ENCODE results near the gene CCDC158. TPM values are rescaled to one million over a fixed set of nuclear protein-coding genes. Genes with fewer than 3 reads are reported as not detected.

CCDC158 gene
- total RNA-seq, 8 experiments from 2014 or later: 0.05 to 0.29 (median 0.18) TPM; not detected in 3

GRCh38 chr4:76311896-76312331 lies 109.0 kb downstream of the CCDC158 start:
- in situ Hi-C loops (cut with MboI; ENCODE audit: low pct_unique_long_range_greater_than_20kb in 2 of 9, low sequenced_read_pairs in 9 of 9, unreplicated experiment in 9 of 9): loop anchor here in 1 of 9 experiments (25.0 kb wide), 1 partner anchor 125 kb away; no protein-coding TSS in a partner anchor
- peaks cover 0 to 7% of the 10 kb centered on the region in 2 donors for H3K4me1 ChIP-seq (replicated peaks in 1 of 2)
- 0 to 60% (median 44%) methylated on average over 1 of the region's 1 CpG; no CpG with 5 or more reads in 5 of the 10 experiments for WGBS, 10 experiments
- H3K27ac ChIP-seq: no peak overlapping the region
- peak in 3 of 8 experiments; percentile 41 to 52 (median 43) for ATAC-seq (replicated peaks in 6 of 8)
- H3K4me3 ChIP-seq: no peak overlapping the region

GRCh38 chr4:76310683-76311082 lies 110.3 kb downstream of the CCDC158 start:
- H3K4me3 ChIP-seq: no peak overlapping the region
- no peak overlapping the region for H3K27ac ChIP-seq
- H3K4me1 ChIP-seq (replicated peaks in 1 of 2): peaks cover 1 to 8% of the 10 kb centered on the region in 2 donors
- no peak for ATAC-seq (replicated peaks in 6 of 8)
- WGBS, 10 experiments: 50 to 100% (median 70%) methylated on average over 1 to 4 of the region's 4 CpGs; no CpG with 5 or more reads in 4 of the 10 experiments
- in situ Hi-C loops (cut with MboI; ENCODE audit: low pct_unique_long_range_greater_than_20kb in 2 of 9, low sequenced_read_pairs in 9 of 9, unreplicated experiment in 9 of 9): loop anchor here in 1 of 9 experiments (25.0 kb wide), 1 partner anchor 123 kb away; no protein-coding TSS in a partner anchor

GRCh38 chr4:76309939-76310550 lies 110.9 kb downstream of the CCDC158 start:
- Histone ChIP-seq H3K27ac (no peak overlapping the region), H3K4me1 (replicated peaks in 1 of 2) (peaks cover 3 to 12% of the 10 kb centered on the region in 2 donors), H3K4me3 (no peak overlapping the region)
- no peak for ATAC-seq (replicated peaks in 6 of 8)
- in situ Hi-C loops (cut with MboI; ENCODE audit: low pct_unique_long_range_greater_than_20kb in 2 of 9, low sequenced_read_pairs in 9 of 9, unreplicated experiment in 9 of 9): loop anchor here in 1 of 9 experiments (25.0 kb wide), 1 partner anchor 123 kb away; no protein-coding TSS in a partner anchor
- 52 to 100% (median 93%) methylated on average over 1 to 2 of the region's 3 CpGs; no CpG with 5 or more reads in 3 of the 10 experiments for WGBS, 10 experiments

GRCh38 chr4:76308548-76308947 lies 112.4 kb downstream of the CCDC158 start:
- 50 to 100% (median 88%) methylated on average over 1 to 4 of the region's 6 CpGs; no CpG with 5 or more reads in 3 of the 10 experiments for WGBS, 10 experiments
- peak in 1 of 8 experiments; percentile 33 for ATAC-seq (replicated peaks in 6 of 8)
- in situ Hi-C loops (cut with MboI; ENCODE audit: low pct_unique_long_range_greater_than_20kb in 2 of 9, low sequenced_read_pairs in 9 of 9, unreplicated experiment in 9 of 9): loop anchor here in 1 of 9 experiments (25.0 kb wide), 1 partner anchor 121 kb away; no protein-coding TSS in a partner anchor

GRCh38 chr4:76307660-76308014 lies 113.3 kb downstream of the CCDC158 start:
- Histone ChIP-seq H3K27ac (no peak overlapping the region), H3K4me1 (replicated peaks in 1 of 2) (peaks cover 3 to 12% of the 10 kb centered on the region in 2 donors), H3K4me3 (peak overlapping the region in 4 of 5 donors; percentile 46 to 56 (median 51))
- in situ Hi-C loops (cut with MboI; ENCODE audit: low pct_unique_long_range_greater_than_20kb in 2 of 9, low sequenced_read_pairs in 9 of 9, unreplicated experiment in 9 of 9): loop anchor here in 1 of 9 experiments (25.0 kb wide), 1 partner anchor 120 kb away; no protein-coding TSS in a partner anchor
- 0 to 83% (median 62%) methylated on average over 1 to 4 of the region's 4 CpGs; no CpG with 5 or more reads in 4 of the 10 experiments for WGBS, 10 experiments
- ATAC-seq (replicated peaks in 6 of 8): no peak

More at GRCh38 chr4:76308548-76308947, 112.4 kb downstream of the CCDC158 start:
- H3K27ac ChIP-seq: no peak overlapping the region
- no peak overlapping the region for H3K4me3 ChIP-seq
- H3K4me1 ChIP-seq (replicated peaks in 1 of 2): peaks cover 3 to 12% of the 10 kb centered on the region in 2 donors

GRCh38 chr4:76306882-76307659 lies 113.9 kb downstream of the CCDC158 start:
- WGBS, 10 experiments: 5 to 27% methylated on average over 4 of the region's 37 CpGs; no CpG with 5 or more reads in 8 of the 10 experiments
- in situ Hi-C loops (cut with MboI; ENCODE audit: low pct_unique_long_range_greater_than_20kb in 2 of 9, low sequenced_read_pairs in 9 of 9, unreplicated experiment in 9 of 9): loop anchor here in 1 of 9 experiments (25.0 kb wide), 1 partner anchor 120 kb away; no protein-coding TSS in a partner anchor
- Histone ChIP-seq H3K4me3 (peak overlapping the region; percentile 45 to 56 (median 48)), H3K27ac (peak overlapping the region in 1 of 2 donors; percentile 14), H3K4me1 (replicated peaks in 1 of 2) (peaks cover 3 to 12% of the 10 kb centered on the region in 2 donors)
- peak; percentile 48 to 61 (median 52) for ATAC-seq (replicated peaks in 6 of 8)

- Histone ChIP-seq H3K27ac (peak within 1 kb of the TSS in 1 of 2 donors; percentile 14), H3K4me3 (peak within 1 kb of the TSS; percentile 45 to 56 (median 48)), H3K4me1 (replicated peaks in 1 of 2) (peaks cover 3 to 15% of the 10 kb centered on the region in 2 donors)
- peak; percentile 70 to 89 (median 86) for ATAC-seq (replicated peaks in 6 of 8)
- in situ Hi-C loops (cut with MboI; ENCODE audit: low pct_unique_long_range_greater_than_20kb in 2 of 9, low sequenced_read_pairs in 9 of 9, unreplicated experiment in 9 of 9): loop anchor here in 1 of 9 experiments (25.0 kb wide), 1 partner anchor 119 kb away; no protein-coding TSS in a partner anchor
- WGBS, 10 experiments: 0 to 37% (median 7%) methylated on average over 2 to 8 of the region's 85 CpGs; no CpG with 5 or more reads in 4 of the 10 experiments
Measured at GRCh38 chr4:76305971-76306881, 114.7 kb downstream of the CCDC158 start, which contains the start of gene STBD1. Gene STBD1, plus strand, starts transcription at chr4:76306733. Its CDS starts 37 bp downstream, at chr4:76306770.

GRCh38 chr4:76305033-76305687 lies 115.8 kb downstream of the CCDC158 start:
- peak overlapping the region in 2 of 5 donors; percentile 48 to 56 for H3K4me3 ChIP-seq
- in situ Hi-C loops (cut with MboI; ENCODE audit: low pct_unique_long_range_greater_than_20kb in 2 of 9, low sequenced_read_pairs in 9 of 9, unreplicated experiment in 9 of 9): loop anchor here in 1 of 9 experiments (25.0 kb wide), 1 partner anchor 118 kb away; no protein-coding TSS in a partner anchor
- H3K27ac ChIP-seq: no peak overlapping the region
- H3K4me1 ChIP-seq (replicated peaks in 1 of 2): peaks cover 3 to 17% of the 10 kb centered on the region in 2 donors
- ATAC-seq (replicated peaks in 6 of 8): no peak
- 93 to 100% (median 93%) methylated on average over 2 to 5 of the region's 7 CpGs; no CpG with 5 or more reads in 6 of the 10 experiments for WGBS, 10 experiments

GRCh38 chr4:76302826-76303438 lies 118.0 kb downstream of the CCDC158 start:
- in situ Hi-C loops (cut with MboI; ENCODE audit: low pct_unique_long_range_greater_than_20kb in 2 of 9, low sequenced_read_pairs in 9 of 9, unreplicated experiment in 9 of 9): loop anchor here in 1 of 9 experiments (25.0 kb wide), 1 partner anchor 116 kb away; no protein-coding TSS in a partner anchor
- no peak for ATAC-seq (replicated peaks in 6 of 8)
- 43 to 95% (median 82%) methylated on average over 1 to 3 of the region's 3 CpGs for WGBS, 10 experiments
- Histone ChIP-seq H3K4me3 (no peak overlapping the region), H3K4me1 (replicated peaks in 1 of 2) (peaks cover 3 to 16% of the 10 kb centered on the region in 2 donors), H3K27ac (no peak overlapping the region)

GRCh38 chr4:76301775-76302162 lies 119.2 kb downstream of the CCDC158 start:
- 57 to 86% (median 67%) methylated on average over 1 of the region's 1 CpG; no CpG with 5 or more reads in 7 of the 10 experiments for WGBS, 10 experiments
- ATAC-seq (replicated peaks in 6 of 8): no peak
- H3K27ac ChIP-seq: no peak overlapping the region
- in situ Hi-C loops (cut with MboI; ENCODE audit: low pct_unique_long_range_greater_than_20kb in 2 of 9, low sequenced_read_pairs in 9 of 9, unreplicated experiment in 9 of 9): loop anchor here in 1 of 9 experiments (25.0 kb wide), 1 partner anchor 114 kb away; no protein-coding TSS in a partner anchor
- no peak overlapping the region for H3K4me3 ChIP-seq
- H3K4me1 ChIP-seq (replicated peaks in 1 of 2): peaks cover 3 to 10% of the 10 kb centered on the region in 2 donors
